DMS53 (cell line): Measurements from ENCODE around the gene TEX35.
"Not testable (repeated sequence)": the region's sequence is repeated elsewhere in the genome, so short reads cannot be mapped to it uniquely, and the experiment has no call there.

Experiments
- DNase-seq: peaks from one replicate; lab custom pipeline; 2025; lab: John Stamatoyannopoulos, UW

Gene TEX35

DNA sequence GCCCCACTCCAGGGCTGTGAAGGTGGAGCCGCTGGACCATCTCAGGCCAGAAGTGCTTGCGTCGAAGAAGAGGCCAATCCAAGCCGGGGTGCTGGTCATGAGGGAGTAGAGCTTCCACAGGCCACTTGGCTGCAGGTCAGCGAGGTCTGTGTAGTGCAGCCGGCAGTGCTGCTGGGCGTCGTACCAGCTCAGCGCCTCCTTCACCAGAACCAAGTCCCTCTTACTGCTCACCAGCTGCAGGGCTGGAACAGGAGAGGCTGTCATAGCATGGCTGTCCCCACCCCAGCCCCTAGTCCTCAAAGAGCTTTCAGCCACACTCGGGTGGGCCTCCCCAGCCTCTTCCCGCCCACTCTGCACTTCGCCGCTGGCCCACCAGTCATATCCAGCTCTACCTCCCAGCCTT, 18.3 kb upstream of the TEX35 start:
- no peak for DNase-seq

- DNase-seq = no peak
These were observed 17.8 kb upstream of the TEX35 start for GRCh38 chr1:178495158-178495557.

GRCh38 chr1:178495741-178496409, 17.0 kb upstream of the TEX35 start:
- DNase-seq = no peak

DNA sequence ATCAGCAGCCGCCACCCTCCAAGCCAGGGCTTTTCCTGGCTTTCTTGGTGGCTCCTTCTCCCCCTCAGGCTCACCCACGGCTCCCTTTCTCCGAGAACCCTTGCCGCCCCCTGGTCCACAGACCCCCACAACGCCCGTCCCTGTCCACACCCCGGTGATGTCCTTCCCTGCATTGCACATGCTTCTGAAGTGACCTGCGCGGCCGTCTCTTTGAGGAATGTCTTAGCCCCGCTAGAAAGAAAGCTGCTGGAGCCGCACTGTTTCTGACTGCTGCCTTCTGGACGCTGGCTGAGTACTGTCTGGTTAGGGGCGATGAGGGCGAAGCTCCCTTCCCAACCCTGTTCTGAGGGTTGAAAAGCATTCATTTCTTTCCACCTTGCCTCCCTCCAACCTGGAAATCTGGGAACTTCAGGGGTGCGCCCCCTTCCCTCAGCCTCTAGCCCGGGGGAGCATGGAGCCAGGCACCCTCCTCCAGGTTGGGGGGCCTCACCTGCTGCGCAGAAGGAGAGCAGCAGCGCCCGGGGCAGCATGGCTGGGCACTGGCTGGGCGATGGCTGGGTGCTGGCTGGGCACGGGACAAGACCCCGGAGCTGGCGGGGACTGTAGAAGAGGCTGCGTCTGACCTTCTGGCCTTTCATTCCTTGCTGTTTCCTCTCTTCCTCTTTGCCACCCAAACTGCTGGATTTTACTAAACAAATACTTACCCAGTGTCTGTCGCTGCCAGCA, 16.3 kb upstream of the TEX35 start, which contains the start of gene CLEC20A:
CLEC20A (minus strand) TSS at position 555 of the 726 bp plus-strand sequence; CDS start at position 530, 25 bp downstream.
- DNase-seq = no peak

GRCh38 chr1:178497903-178498478, 14.9 kb upstream of the TEX35 start:
- DNase-seq = no peak

DNA sequence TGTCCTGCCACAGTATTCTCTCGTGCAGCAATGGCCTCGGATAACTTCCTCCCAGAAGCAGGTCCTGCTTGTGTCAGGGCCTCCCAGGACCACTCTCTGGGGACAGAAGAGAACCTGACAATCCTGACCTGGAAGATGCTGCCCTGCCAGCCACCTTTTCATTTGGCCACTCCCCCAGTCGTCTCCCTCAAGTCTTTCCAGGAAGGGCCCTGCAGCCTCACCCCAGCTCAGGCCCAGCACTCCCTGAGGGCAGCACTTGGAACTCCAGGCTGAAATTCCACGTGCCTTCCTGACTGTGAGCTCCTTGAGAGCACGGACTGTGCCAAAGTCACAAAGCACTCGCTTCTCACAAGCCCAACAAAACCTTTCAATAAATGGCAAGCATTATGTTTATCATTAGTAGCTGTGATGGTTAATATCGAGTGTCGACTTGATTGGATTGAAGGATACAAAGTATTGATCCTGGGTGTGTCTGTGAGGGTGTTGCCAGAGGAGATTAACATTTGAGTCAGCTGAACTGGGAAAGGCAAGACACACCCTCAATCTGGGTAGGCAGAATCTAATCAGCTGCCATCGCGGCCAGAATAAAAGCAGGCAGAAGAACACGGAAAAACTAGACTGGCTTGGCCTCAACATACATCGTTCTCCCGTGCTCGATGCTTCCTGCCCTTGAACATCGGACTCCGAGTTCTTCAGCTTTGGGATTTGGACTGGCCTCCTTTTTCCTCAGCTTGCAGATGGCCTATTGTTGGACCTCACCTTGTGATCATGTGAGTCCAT, 13.8 kb upstream of the TEX35 start:
- no peak for DNase-seq

GRCh38 chr1:178500091-178500770, 12.7 kb upstream of the TEX35 start:
- peak; percentile 47 for DNase-seq

DNA sequence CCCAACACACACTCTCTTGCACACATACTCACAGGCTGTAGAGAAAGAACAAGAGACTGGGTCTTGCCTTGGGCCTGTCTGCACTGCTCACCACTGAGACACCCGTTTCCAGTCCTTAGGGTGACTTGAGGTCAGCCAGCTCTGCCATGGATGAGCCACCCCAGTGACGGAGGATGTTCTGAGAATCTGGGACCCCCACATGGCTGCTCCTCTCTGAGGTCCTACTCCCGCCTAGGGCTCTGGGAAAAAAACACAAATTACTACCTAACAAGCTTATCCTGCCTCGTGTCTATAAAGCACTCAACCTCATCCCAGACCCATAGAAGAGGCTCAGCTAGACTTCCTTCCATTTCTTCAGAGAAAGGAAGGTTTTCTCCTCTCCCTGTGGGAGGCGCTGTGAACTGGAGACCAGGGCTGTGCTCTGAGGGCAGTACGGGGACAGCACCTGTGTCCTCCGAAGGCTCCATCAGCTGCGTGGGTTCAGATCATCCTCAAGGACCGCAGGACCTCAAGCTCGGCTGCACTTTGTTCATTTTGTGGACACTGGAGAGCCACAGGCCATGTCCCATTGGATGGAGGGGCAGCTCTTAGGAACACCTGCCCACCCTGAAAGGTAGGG, 11.9 kb upstream of the TEX35 start:
- DNase-seq = peak; percentile 31

DNA sequence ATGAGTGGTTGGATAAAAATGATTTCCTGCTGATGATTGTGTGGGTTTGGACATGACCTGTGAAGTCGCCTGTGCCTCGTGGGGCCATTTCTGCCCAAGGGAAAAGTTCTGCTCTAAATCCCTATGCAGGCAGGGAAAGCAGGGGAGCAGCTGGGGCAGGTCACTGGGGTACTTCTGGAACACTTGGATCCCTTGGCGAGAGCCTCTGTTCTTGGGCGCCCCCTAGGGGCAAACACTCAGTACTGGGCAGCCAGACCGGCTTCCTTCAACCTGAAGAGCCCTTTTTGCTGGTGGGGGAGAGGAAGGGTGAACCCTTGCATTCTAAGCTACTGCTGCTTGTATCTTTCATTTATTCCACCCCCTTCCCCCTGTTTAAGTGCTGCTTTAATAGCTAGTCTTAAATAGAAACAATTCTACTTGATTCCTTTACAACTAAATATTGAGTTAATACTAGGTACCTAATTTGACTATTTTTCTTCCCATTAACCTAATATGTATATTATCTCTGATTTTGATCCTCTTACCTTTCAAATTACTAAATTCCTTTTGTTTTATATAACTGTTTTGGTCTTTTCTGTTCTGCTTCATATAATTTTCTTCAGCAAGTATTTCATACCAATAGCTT, 11.1 kb upstream of the TEX35 start:
- peak; percentile 82 for DNase-seq

DNA sequence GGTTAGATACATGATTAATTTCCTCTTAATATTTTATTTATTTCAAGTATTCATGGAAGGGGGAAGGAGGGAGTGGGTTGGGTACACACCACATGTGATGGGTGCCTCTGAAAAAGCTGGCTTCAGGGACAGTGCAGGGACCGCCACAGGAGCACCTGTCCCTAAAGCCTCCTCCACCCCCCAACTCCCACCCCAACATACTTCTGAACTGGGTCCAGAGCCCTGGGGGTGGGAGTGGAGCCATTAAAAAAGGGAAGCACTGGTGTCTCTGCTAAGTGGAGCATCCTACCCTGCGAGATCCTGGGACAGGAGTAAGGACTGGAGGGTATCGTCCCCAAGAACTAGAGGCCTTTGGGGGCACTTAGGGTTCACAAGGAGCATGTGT, 10.6 kb upstream of the TEX35 start:
- no peak for DNase-seq

DNA sequence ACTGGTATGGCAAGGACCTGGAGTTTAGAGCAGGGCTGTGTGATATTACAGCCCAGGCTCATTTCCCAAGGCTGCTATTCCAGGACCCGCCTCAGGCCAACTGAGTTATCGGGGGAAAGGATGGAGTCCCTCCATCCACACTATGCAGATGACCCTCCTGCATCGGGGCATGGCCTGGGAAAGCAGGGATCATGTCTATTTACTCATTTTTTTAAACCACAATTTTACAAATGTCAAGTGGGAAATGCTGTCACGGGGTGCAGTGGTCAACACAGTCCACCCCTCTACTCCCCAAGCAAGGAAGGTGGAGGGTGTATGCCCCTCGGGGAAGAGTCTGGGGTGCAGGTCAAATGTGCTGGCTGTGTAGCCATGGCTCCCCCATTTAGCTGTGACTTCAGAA, 10.1 kb upstream of the TEX35 start:
- DNase-seq = no peak

- not testable (repeated sequence) for DNase-seq
These were observed 9.6 kb upstream of the TEX35 start for GRCh38 chr1:178503316-178503715.

GRCh38 chr1:178503849-178504248, 9.1 kb upstream of the TEX35 start:
- no peak for DNase-seq

DNA sequence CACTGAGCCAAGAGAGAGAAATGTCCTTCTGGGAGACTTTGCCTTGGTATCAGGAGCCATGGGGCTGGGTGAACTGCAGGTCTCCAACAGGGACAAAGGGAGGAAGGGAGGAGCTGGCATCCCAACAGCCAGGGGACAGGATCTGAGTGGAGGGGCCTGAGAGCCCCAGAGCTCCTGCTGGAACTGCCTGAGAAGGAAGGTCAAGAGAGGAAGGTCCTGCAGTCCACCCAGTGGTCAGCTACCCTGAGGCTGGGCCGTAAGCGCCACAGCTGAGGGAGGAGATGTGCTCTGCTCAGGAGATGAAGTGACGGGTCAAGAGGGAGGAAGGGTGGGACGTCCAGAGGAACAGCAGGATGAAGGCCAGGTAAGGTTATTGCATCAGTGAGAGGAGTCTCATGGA, 8.6 kb upstream of the TEX35 start:
- DNase-seq = no peak

DNA sequence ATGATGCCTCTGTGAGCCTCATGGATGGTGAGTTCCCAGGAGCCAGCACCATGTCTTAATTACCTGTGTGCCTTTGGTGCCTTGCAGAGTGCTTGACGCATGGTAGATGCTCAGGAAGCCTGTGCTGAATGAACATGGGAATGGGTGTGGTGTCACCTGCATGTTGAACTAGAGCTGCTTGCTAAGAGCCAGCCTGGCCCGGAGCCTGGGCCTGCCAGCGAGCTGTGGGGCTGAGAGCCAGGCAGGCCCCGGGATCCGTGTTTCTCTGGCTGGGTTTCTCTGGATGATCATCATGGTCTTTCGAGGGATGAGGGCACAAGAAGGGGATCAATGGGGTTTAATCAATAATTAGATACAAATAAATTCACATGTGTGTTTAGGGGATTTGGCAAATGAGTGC, 6.7 kb upstream of the TEX35 start:
- no peak for DNase-seq

DNA sequence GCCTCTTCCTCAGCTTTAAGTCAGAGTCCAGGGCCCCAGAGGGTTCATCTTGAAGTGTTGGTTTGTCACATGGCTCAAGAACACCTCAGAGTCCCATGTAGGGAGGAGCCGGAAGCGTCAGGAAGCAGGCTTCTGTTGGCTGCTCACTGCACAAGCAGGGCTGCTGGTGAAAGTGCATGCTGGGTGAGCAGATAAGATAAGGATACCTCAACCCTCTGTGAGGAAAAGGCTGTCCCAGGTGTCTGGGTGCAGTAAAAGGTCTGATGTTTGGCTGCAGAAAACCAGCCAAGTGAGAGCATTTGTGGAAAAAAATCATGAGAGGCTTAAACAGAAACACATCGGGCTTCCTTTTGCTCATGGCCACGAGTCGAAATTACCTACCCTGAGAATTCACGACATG, 6.2 kb upstream of the TEX35 start:
- DNase-seq = no peak

- no peak for DNase-seq
These were observed 3.4 kb upstream of the TEX35 start for GRCh38 chr1:178509414-178510007.

DNA sequence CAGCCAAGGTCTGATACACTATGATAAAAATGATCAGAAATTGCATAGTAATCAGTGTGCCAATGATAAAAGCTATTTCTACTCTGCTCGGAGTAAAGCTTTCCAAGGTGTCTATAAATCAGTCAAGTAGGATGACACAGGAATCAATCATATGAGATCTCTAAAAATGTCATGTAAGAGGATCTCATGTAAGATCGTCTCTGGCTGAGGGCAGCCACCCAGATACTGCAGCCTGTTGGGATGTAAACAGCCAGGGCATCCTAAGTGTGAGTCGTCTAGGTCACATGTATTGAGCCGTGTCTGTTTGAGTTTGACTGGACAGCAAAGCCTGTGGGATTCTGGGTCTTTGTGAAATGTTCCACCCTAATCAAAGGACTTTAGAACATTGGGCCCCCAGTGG, 2.8 kb upstream of the TEX35 start:
- DNase-seq = no peak

GRCh38 chr1:178513278-178513983, 522 bp downstream of the TEX35 start:
- peak; percentile 12 for DNase-seq

DNA sequence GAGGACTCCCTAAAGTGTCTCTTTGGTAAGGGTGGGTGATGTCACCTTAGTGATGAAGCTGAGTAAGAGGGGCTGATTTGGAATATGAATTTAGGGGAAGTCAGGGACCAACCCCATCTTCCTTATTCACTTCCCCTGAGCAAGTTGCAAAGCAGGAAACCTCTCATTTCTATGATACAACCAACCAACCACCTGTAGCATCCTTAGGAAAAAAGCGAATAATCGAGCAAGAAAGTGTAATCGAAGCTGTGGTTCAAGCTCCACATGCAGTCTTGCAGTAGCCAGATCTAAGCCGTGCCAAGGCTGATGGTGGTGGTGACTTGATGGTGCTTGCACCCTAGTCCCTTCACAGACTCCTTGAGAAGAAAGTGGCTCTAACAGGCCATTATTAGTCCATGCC, 3.2 kb downstream of the TEX35 start:
- no peak for DNase-seq
